Measurements from ENCODE around the gene PRKG1. TPM values are rescaled to one million over a fixed set of nuclear protein-coding genes. Genes with fewer than 3 reads are reported as not detected.

The PRKG1 gene
- total and polyA plus RNA-seq, 2 donors (not counting 1 experiment from before 2014, with no cell fraction given): not detected

DNA sequence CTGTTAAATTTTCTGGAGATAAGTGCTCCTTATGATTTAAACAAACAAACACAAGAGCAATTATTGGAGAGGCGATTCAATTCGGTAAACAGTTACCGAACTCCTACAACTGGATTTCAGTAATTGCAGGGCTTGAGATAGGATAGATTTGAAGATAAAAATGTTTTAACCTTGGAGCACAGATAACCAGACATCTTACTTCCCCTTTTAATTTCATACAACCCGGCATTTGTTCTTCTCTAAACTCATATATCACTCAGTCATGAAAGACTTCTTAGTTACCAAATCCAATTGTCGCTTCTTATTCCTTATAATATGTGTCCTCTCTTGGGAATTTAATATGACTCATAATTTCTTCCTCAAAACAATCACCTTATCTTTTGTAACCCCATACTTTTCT is 861.1 kb downstream of the PRKG1 start:
- TF ChIP-seq, protein P1, sequence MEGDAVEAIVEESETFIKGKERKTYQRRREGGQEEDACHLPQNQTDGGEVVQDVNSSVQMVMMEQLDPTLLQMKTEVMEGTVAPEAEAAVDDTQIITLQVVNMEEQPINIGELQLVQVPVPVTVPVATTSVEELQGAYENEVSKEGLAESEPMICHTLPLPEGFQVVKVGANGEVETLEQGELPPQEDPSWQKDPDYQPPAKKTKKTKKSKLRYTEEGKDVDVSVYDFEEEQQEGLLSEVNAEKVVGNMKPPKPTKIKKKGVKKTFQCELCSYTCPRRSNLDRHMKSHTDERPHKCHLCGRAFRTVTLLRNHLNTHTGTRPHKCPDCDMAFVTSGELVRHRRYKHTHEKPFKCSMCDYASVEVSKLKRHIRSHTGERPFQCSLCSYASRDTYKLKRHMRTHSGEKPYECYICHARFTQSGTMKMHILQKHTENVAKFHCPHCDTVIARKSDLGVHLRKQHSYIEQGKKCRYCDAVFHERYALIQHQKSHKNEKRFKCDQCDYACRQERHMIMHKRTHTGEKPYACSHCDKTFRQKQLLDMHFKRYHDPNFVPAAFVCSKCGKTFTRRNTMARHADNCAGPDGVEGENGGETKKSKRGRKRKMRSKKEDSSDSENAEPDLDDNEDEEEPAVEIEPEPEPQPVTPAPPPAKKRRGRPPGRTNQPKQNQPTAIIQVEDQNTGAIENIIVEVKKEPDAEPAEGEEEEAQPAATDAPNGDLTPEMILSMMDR (IDR thresholded peaks at IDR 0.05): no peak
- no peak for TF ChIP-seq EZH2 (IDR thresholded peaks at IDR 0.05; ENCODE audit: borderline replicate concordance, insufficient read depth, low read depth, low read length, poor library complexity, severe bottlenecking)
- H3K4me3 Mint-ChIP-seq: no peak overlapping the region

GRCh38 chr10:51937308-51938140 is 863.2 kb downstream of the PRKG1 start:
- no peak overlapping the region for H3K27ac Mint-ChIP-seq
- peaks cover 5% of the 10 kb centered on the region for H3K27me3 Mint-ChIP-seq
- H3K27me3 ChIP-seq (replicated peaks in 1 of 4; ENCODE audit: control extremely low read depth in 1 of 4, control insufficient read depth in 3 of 4, insufficient read depth in 4 of 4, low read length in 3 of 4): no peaks in the 10 kb centered on the region
- ATAC-seq (ENCODE audit: low read depth) (no peak), DNase-seq (no peak)
- H3K79me2 ChIP-seq (ENCODE audit: control insufficient read depth, insufficient read depth, low read length): no peaks in the 10 kb centered on the region
- POLR2A ChIA-PET: no interaction called here
- intact Hi-C loops (cut with micrococcal nuclease): no loop called here
- no peaks in the 10 kb centered on the region for H3K36me3 ChIP-seq (replicated peaks in 1 of 2; ENCODE audit: control extremely low read depth in 1 of 2, control insufficient read depth in 1 of 2, extremely low read depth in 1 of 2, insufficient read depth in 2 of 2, low read length in 1 of 2)
- TF ChIP-seq, protein P1 (IDR thresholded peaks at IDR 0.05): no peak
- TF ChIP-seq EZH2 (IDR thresholded peaks at IDR 0.05; ENCODE audit: borderline replicate concordance, insufficient read depth, low read depth, low read length, poor library complexity, severe bottlenecking): no peak
- CTCF ChIA-PET: no interaction called here
- no peaks in the 10 kb centered on the region for H3K4me1 Mint-ChIP-seq
- no peaks in the 10 kb centered on the region for H3K4me1 ChIP-seq (ENCODE audit: control insufficient read depth in 2 of 2, insufficient read depth in 2 of 2, low read length in 2 of 2)
- no peak overlapping the region for H2AFZ ChIP-seq (ENCODE audit: insufficient read depth, low read depth, low read length, poor library complexity, severe bottlenecking)
- no peak overlapping the region for H3K27ac ChIP-seq (ENCODE audit: low read length in 2 of 2)
- WGBS (ENCODE audit: insufficient coverage): 100% methylated on average over 1 of the region's 7 CpGs
- no peak overlapping the region for H3K9ac ChIP-seq (ENCODE audit: low read length)
- H3K4me2 ChIP-seq (replicated peaks; ENCODE audit: low read depth, low read length, poor library complexity, severe bottlenecking): no peak overlapping the region
- H3K4me3 ChIP-seq (ENCODE audit: control extremely low read depth in 1 of 5, extremely low read depth in 1 of 5, insufficient read depth in 1 of 5, low read depth in 2 of 5, low read length in 4 of 5): no peak overlapping the region
- no peaks in the 10 kb centered on the region for H4K20me1 ChIP-seq (ENCODE audit: control insufficient read depth, insufficient read depth, low read length, poor library complexity, severe bottlenecking)
- H3K9me3 Mint-ChIP-seq (ENCODE audit: insufficient read depth): no peaks in the 10 kb centered on the region
- no peak overlapping the region for H3K4me3 Mint-ChIP-seq
- no peaks in the 10 kb centered on the region for H3K9me3 ChIP-seq (ENCODE audit: control extremely low read depth in 1 of 3, control insufficient read depth in 2 of 3, insufficient read depth in 1 of 3, low read length in 2 of 3)

More for the DNA sequence above, 861.1 kb downstream of the PRKG1 start:
- ChIA-PET CTCF (no interaction called here), POLR2A (no interaction called here)
- Histone ChIP-seq H4K20me1 (ENCODE audit: control insufficient read depth, insufficient read depth, low read length, poor library complexity, severe bottlenecking) (no peaks in the 10 kb centered on the region), H3K36me3 (replicated peaks in 1 of 2; ENCODE audit: control extremely low read depth in 1 of 2, control insufficient read depth in 1 of 2, extremely low read depth in 1 of 2, insufficient read depth in 2 of 2, low read length in 1 of 2) (no peaks in the 10 kb centered on the region), H3K9ac (ENCODE audit: low read length) (no peak overlapping the region), H3K79me2 (ENCODE audit: control insufficient read depth, insufficient read depth, low read length) (no peaks in the 10 kb centered on the region), H3K27me3 (replicated peaks in 1 of 4; ENCODE audit: control extremely low read depth in 1 of 4, control insufficient read depth in 3 of 4, insufficient read depth in 4 of 4, low read length in 3 of 4) (no peaks in the 10 kb centered on the region), H3K9me3 (ENCODE audit: control extremely low read depth in 1 of 3, control insufficient read depth in 2 of 3, insufficient read depth in 1 of 3, low read length in 2 of 3) (peaks cover 0 to 1% (median 0%) of the 10 kb centered on the region in 3 donors), H3K27ac (ENCODE audit: low read length in 2 of 2) (no peak overlapping the region), H2AFZ (ENCODE audit: insufficient read depth, low read depth, low read length, poor library complexity, severe bottlenecking) (no peak overlapping the region), H3K4me1 (ENCODE audit: control insufficient read depth in 2 of 2, insufficient read depth in 2 of 2, low read length in 2 of 2) (no peaks in the 10 kb centered on the region), H3K4me3 (ENCODE audit: control extremely low read depth in 1 of 5, extremely low read depth in 1 of 5, insufficient read depth in 1 of 5, low read depth in 2 of 5, low read length in 4 of 5) (no peak overlapping the region), H3K4me2 (replicated peaks; ENCODE audit: low read depth, low read length, poor library complexity, severe bottlenecking) (no peak overlapping the region)
- no peaks in the 10 kb centered on the region for H3K9me3 Mint-ChIP-seq (ENCODE audit: insufficient read depth)
- intact Hi-C loops (cut with micrococcal nuclease): no loop called here
- H3K27me3 Mint-ChIP-seq: peaks cover 7% of the 10 kb centered on the region
- no peak for ATAC-seq (ENCODE audit: low read depth)
- no peak overlapping the region for H3K27ac Mint-ChIP-seq
- no peak for DNase-seq
- H3K4me1 Mint-ChIP-seq: no peaks in the 10 kb centered on the region
- 0% methylated on average over 1 of the region's 5 CpGs for WGBS (ENCODE audit: insufficient coverage)

Measured in B cell (primary cell).